Epithelial cell of proximal tubule (primary cell): ENCODE measurements around the gene ERC2. TPM values are rescaled to one million over a fixed set of nuclear protein-coding genes. Genes with fewer than 3 reads are reported as not detected.

Experiments
- DNase-seq: peaks from one replicate; pipeline ENCODE4 v3.0.0-alpha.2; 2011; ENCODE audit warnings: low read depth
- H3K4me3 ChIP-seq: 2 replicates; pipeline ENCODE4 v1.5.1; 2011; ENCODE audit warnings: low read depth, mild to moderate bottlenecking, low read length
- CTCF ChIP-seq: conservative IDR thresholded peaks from 2 replicates; pipeline ENCODE4 v1.5.1; 2012; ENCODE audit warnings: low read depth, mild to moderate bottlenecking, low read length
- total RNA-seq: library from RNA; depleted of rRNA; stranded (reverse); fragments of >200 nt; gene quantifications from 2 replicates; pipeline ENCODE4 v1.2.3, GENCODE V29; 2015

The ERC2 gene
- total RNA-seq, 1 donor from 2014 or later: 2.7 TPM

- no peak for DNase-seq
- no peak overlapping the region for H3K4me3 ChIP-seq
- TF ChIP-seq CTCF: no peak
Observed at GRCh38 chr3:55751730-55752129, 716.5 kb downstream of the ERC2 start.

GRCh38 chr3:55750525-55750924 lies 717.7 kb downstream of the ERC2 start:
- DNase-seq: peak; percentile 80
- TF ChIP-seq CTCF: no peak
- no peak overlapping the region for H3K4me3 ChIP-seq

GRCh38 chr3:55749036-55749435 lies 719.2 kb downstream of the ERC2 start:
- DNase-seq: no peak
- H3K4me3 ChIP-seq: no peak overlapping the region
- TF ChIP-seq CTCF: no peak

- TF ChIP-seq CTCF: peak; percentile 53
- no peak overlapping the region for H3K4me3 ChIP-seq
- DNase-seq: no peak
Observed at GRCh38 chr3:55746808-55747413, 721.4 kb downstream of the ERC2 start.

- DNase-seq: no peak
- no peak overlapping the region for H3K4me3 ChIP-seq
- no peak for TF ChIP-seq CTCF
Observed at GRCh38 chr3:55742832-55743136, 725.5 kb downstream of the ERC2 start.

GRCh38 chr3:55742022-55742831 lies 726.0 kb downstream of the ERC2 start:
- DNase-seq: no peak
- no peak overlapping the region for H3K4me3 ChIP-seq

More at GRCh38 chr3:55742022-55742831, 726.0 kb downstream of the ERC2 start:
- no peak for TF ChIP-seq CTCF
